ENCODE results near the gene MYL5.
"Not testable (repeated sequence)": the region's sequence is repeated elsewhere in the genome, so short reads cannot be mapped to it uniquely, and the experiment has no call there.

MYL5 gene

GRCh38 chr4:725391-726234, 51.3 kb downstream of the MYL5 start:
- DNase-seq (ENCODE audit: low read depth), result no peak

- no peak for DNase-seq (ENCODE audit: low read depth)
These were observed 52.0 kb downstream of the MYL5 start for GRCh38 chr4:726235-726787.

GRCh38 chr4:726838-727237, 52.5 kb downstream of the MYL5 start:
- no peak for DNase-seq (ENCODE audit: low read depth)

GRCh38 chr4:727576-727975, 53.2 kb downstream of the MYL5 start:
- no peak for DNase-seq (ENCODE audit: low read depth)

- no peak for DNase-seq (ENCODE audit: low read depth)
These were observed 55.3 kb downstream of the MYL5 start for GRCh38 chr4:729336-730315.

- DNase-seq (ENCODE audit: low read depth), result no peak
These were observed 56.2 kb downstream of the MYL5 start for GRCh38 chr4:730511-730910.

- DNase-seq (ENCODE audit: low read depth), result not testable (repeated sequence)
These were observed 56.9 kb downstream of the MYL5 start for GRCh38 chr4:730946-731904.
